H9 (cell line): ENCODE measurements around the gene TMEM245. TPM values are rescaled to one million over a fixed set of nuclear protein-coding genes. Genes with fewer than 3 reads are reported as not detected.

Experiments
- DNase-seq: peaks from one replicate; pipeline ENCODE4 v3.0.0-alpha.2; 2017
- H2AFZ ChIP-seq: one replicate; pipeline ENCODE4 v1.6.1; 2013; ENCODE audit warnings: mild to moderate bottlenecking, low read length, control low read depth, moderate library complexity
- H2AK5ac ChIP-seq: 2 replicates; pipeline ENCODE4 v1.6.1; 2013; ENCODE audit warnings: low read length, control low read depth, mixed read lengths; ENCODE audit not compliant: insufficient read length
- H2BK120ac ChIP-seq: one replicate; pipeline ENCODE4 v1.6.1; 2013; ENCODE audit warnings: low read depth, mild to moderate bottlenecking, low read length, control low read depth, inconsistent platforms; ENCODE audit not compliant: poor library complexity, severe bottlenecking
- H2BK12ac ChIP-seq: 2 replicates; pipeline ENCODE4 v1.6.1; 2013; ENCODE audit warnings: low read length, control low read depth, mixed read lengths, low read depth; ENCODE audit not compliant: insufficient read length
- H2BK15ac ChIP-seq: 2 replicates; pipeline ENCODE4 v1.6.1; 2013; ENCODE audit warnings: low read depth, low read length, control low read depth
- H2BK20ac ChIP-seq: one replicate; pipeline ENCODE4 v1.6.1; 2013; ENCODE audit warnings: low read depth, mild to moderate bottlenecking, low read length, control low read depth, inconsistent platforms; ENCODE audit not compliant: poor library complexity, severe bottlenecking
- H2BK5ac ChIP-seq: 2 replicates; pipeline ENCODE4 v1.6.1; 2013; ENCODE audit warnings: low read length, control low read depth, mixed read lengths; ENCODE audit not compliant: insufficient read length
- H3K14ac ChIP-seq: 2 replicates; pipeline ENCODE4 v1.6.1; 2013; ENCODE audit warnings: low read length, control low read depth; ENCODE audit not compliant: insufficient read depth
- H3K18ac ChIP-seq: 2 replicates; pipeline ENCODE4 v1.6.1; 2013; ENCODE audit warnings: low read depth, mild to moderate bottlenecking, mixed read lengths, low read length, control low read depth; ENCODE audit not compliant: insufficient read length
- H3K23ac ChIP-seq: 2 replicates; pipeline ENCODE4 v1.6.1; 2013; ENCODE audit warnings: low read length, control low read depth, mixed read lengths, low read depth; ENCODE audit not compliant: insufficient read length
- H3K23me2 ChIP-seq: 2 replicates; pipeline ENCODE4 v1.6.1; 2013; ENCODE audit warnings: low read depth, mild to moderate bottlenecking, mixed read lengths, low read length, control low read depth; ENCODE audit not compliant: insufficient read length, poor library complexity, severe bottlenecking
- H3K27ac ChIP-seq: 2 replicates; pipeline ENCODE4 v1.5.1; 2013; ENCODE audit warnings: low read length, control low read depth, mixed read lengths, low read depth; ENCODE audit not compliant: insufficient read length
- H3K27me3 ChIP-seq: 2 replicates; pipeline ENCODE4 v1.6.1; 2013; ENCODE audit warnings: low read length, control low read depth, inconsistent platforms; ENCODE audit not compliant: insufficient read depth
- H3K4ac ChIP-seq: 2 replicates; pipeline ENCODE4 v1.6.1; 2013; ENCODE audit warnings: low read depth, mild to moderate bottlenecking, control low read depth, inconsistent platforms, low read length, moderate library complexity
- H3K4me1 ChIP-seq: 2 replicates; pipeline ENCODE4 v1.6.1; 2013; ENCODE audit warnings: low read length, control low read depth, inconsistent platforms; ENCODE audit not compliant: insufficient read depth
- H3K4me2 ChIP-seq: 2 replicates; pipeline ENCODE4 v1.6.1; 2013; ENCODE audit warnings: low read length, control low read depth, mixed read lengths; ENCODE audit not compliant: insufficient read length, insufficient read depth
- H3K56ac ChIP-seq: 2 replicates; pipeline ENCODE4 v1.6.1; 2013; ENCODE audit warnings: low read depth, mild to moderate bottlenecking, mixed read lengths, low read length, control low read depth; ENCODE audit not compliant: insufficient read length
- H3K79me1 ChIP-seq: 2 replicates; pipeline ENCODE4 v1.6.1; 2013; ENCODE audit warnings: low read depth, mild to moderate bottlenecking, moderate library complexity, low read length, control low read depth, inconsistent platforms; ENCODE audit not compliant: insufficient read depth, poor library complexity, severe bottlenecking
- H3K79me2 ChIP-seq: 2 replicates; pipeline ENCODE4 v1.6.1; 2013; ENCODE audit warnings: low read length, control low read depth, inconsistent platforms; ENCODE audit not compliant: insufficient read depth
- H3K9ac ChIP-seq: 2 replicates; pipeline ENCODE4 v1.6.1; 2013; ENCODE audit warnings: low read length, control low read depth, mixed read lengths; ENCODE audit not compliant: insufficient read length; ENCODE audit errors: extremely low read depth
- H3K9me3 ChIP-seq: one replicate; pipeline ENCODE4 v1.6.1; 2013; ENCODE audit warnings: low read depth, low read length, inconsistent platforms; ENCODE audit not compliant: control insufficient read depth
- H3T11ph ChIP-seq: one replicate; pipeline ENCODE4 v1.6.1; 2013; ENCODE audit warnings: mild to moderate bottlenecking, low read length, control low read depth, inconsistent platforms
- H4K20me1 ChIP-seq: one replicate; pipeline ENCODE4 v1.6.1; 2013; ENCODE audit not compliant: control insufficient read depth, insufficient read length, insufficient read depth
- H4K5ac ChIP-seq: 2 replicates; pipeline ENCODE4 v1.6.1; 2013; ENCODE audit warnings: low read depth, mild to moderate bottlenecking, mixed read lengths, low read length, control low read depth; ENCODE audit not compliant: insufficient read length
- H4K8ac ChIP-seq: replicated peaks from 2 replicates; pipeline ENCODE4 v1.6.1; 2013; ENCODE audit warnings: low read length, control low read depth, mixed read lengths, low read depth; ENCODE audit not compliant: insufficient read length
- H4K91ac ChIP-seq: 2 replicates; pipeline ENCODE4 v1.6.1; 2013; ENCODE audit warnings: low read depth, mild to moderate bottlenecking, moderate library complexity, mixed read lengths, low read length, control low read depth; ENCODE audit not compliant: insufficient read length
- H3K27ac Mint-ChIP-seq, 3 experiments: 2 replicates in 2 of 3; 3 replicates in 1 of 3; pipeline ENCODE4 v1.8.0; 2020 to 2021; ENCODE audit warnings: mixed read lengths in 3 of 3, mild to moderate bottlenecking in 1 of 3, moderate library complexity in 1 of 3
- H3K27me3 Mint-ChIP-seq: 2 replicates; pipeline ENCODE4 v1.8.0; 2021; ENCODE audit warnings: low read depth, mild to moderate bottlenecking, moderate library complexity, mixed read lengths
- H3K36me3 Mint-ChIP-seq, 3 experiments: 2 replicates in 2 of 3; 3 replicates in 1 of 3; pipeline ENCODE4 v1.8.0; 2020 to 2021; ENCODE audit warnings: low read depth in 3 of 3, mixed read lengths in 3 of 3; ENCODE audit not compliant: insufficient read depth in 1 of 3
- H3K4me1 Mint-ChIP-seq, 2 experiments: 2 replicates each; pipeline ENCODE4 v1.8.0; 2020; ENCODE audit warnings: mixed read lengths in 2 of 2
- H3K4me3 Mint-ChIP-seq, 2 experiments: 2 replicates in 1 of 2; 3 replicates in 1 of 2; pipeline ENCODE4 v1.8.0; 2020 to 2021; ENCODE audit warnings: mild to moderate bottlenecking in 2 of 2, mixed read lengths in 2 of 2, moderate library complexity in 1 of 2
- H3K9me3 Mint-ChIP-seq, 2 experiments: 2 replicates in 1 of 2; 3 replicates in 1 of 2; pipeline ENCODE4 v1.8.0; 2020; ENCODE audit warnings: mild to moderate bottlenecking in 2 of 2, mixed read lengths in 2 of 2, moderate library complexity in 1 of 2
- CTCF ChIP-seq: fragments of 200-600 bp; sonication (generic); conservative IDR thresholded peaks from 3 replicates; pipeline ENCODE4 v1.8.0; 2021; ENCODE audit warnings: antibody characterized with exemption, mild to moderate bottlenecking
- WGBS: extraction: QIAGEN DNeasy Blood & Tissue Kit; methylation state at CpG from one replicate; pipeline ENCODE4 v1.1.7; 2013; ENCODE audit warnings: missing lambda C conversion rate, low lambda C conversion rate, mixed read lengths; ENCODE audit not compliant: insufficient read length; ENCODE audit errors: extremely low coverage; 5-methylcytosine and 5-hydroxymethylcytosine counted together
- total RNA-seq: library from RNA; stranded (reverse); gene quantifications from 2 replicates; pipeline ENCODE4 v1.2.1, GENCODE V29; 2021

TMEM245 gene
- total RNA-seq, 1 experiment from 2014 or later, result 37.9 TPM

DNA sequence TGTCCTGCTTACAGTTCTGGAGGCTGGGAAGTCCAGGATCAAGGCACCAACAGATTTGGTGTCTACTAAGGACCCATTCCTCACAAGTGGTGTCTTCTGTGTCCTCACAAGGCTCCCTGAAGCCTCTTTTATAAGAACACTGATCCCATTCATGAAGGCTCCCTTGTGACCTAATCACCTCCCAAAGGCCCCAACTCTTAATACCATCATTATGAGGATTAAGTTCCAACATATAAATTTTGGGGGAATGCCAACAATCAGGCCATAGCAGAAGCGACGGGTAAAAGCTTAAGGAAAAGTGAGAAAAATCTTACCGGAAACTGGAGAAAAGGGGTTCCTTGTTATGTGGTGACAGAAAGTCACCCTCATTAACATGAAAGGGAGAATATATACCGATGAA lies 117.6 kb downstream of the TMEM245 start:
- Histone ChIP-seq H3K56ac (no peak overlapping the region), H3K18ac (no peak overlapping the region), H2AK5ac (no peak overlapping the region), H3K9me3 (no peaks in the 10 kb centered on the region), H4K5ac (no peak overlapping the region), H3K4me2 (no peak overlapping the region), H3K4ac (no peak overlapping the region), H3K23ac (no peak overlapping the region), H2BK120ac (no peak overlapping the region), H3K4me1 (no peaks in the 10 kb centered on the region), H2BK5ac (no peak overlapping the region), H3K23me2 (no peaks in the 10 kb centered on the region), H2BK20ac (no peak overlapping the region), H3K27me3 (no peaks in the 10 kb centered on the region), H2AFZ (no peak overlapping the region), H4K91ac (no peak overlapping the region), H4K8ac (no peak overlapping the region), H3K27ac (no peak overlapping the region), H3K79me2 (no peaks in the 10 kb centered on the region), H3K9ac (no peak overlapping the region), H3T11ph (no peak overlapping the region), H2BK12ac (no peak overlapping the region), H3K79me1 (peaks cover 9% of the 10 kb centered on the region), H3K14ac (no peak overlapping the region), H2BK15ac (no peak overlapping the region), H4K20me1 (no peaks in the 10 kb centered on the region)
- peaks cover 2% of the 10 kb centered on the region in 2 experiments for H3K4me1 Mint-ChIP-seq
- no peak for TF ChIP-seq CTCF
- H3K27ac Mint-ChIP-seq, result no peak overlapping the region
- H3K27me3 Mint-ChIP-seq, result no peaks in the 10 kb centered on the region
- DNase-seq, result no peak
- peaks cover 18 to 20% of the 10 kb centered on the region in 2 experiments for H3K9me3 Mint-ChIP-seq
- no CpG with 5 or more reads among the region's 4 CpGs for WGBS
- H3K36me3 Mint-ChIP-seq, result peaks cover 21 to 28% (median 27%) of the 10 kb centered on the region in 3 experiments
- no peak overlapping the region for H3K4me3 Mint-ChIP-seq
